Endothelial cell of umbilical vein (primary cell): ENCODE measurements around the gene CACNA1C.
"Not testable (repeated sequence)": the region's sequence is repeated elsewhere in the genome, so short reads cannot be mapped to it uniquely, and the experiment has no call there.

Experiments used
- EZH2 ChIP-seq: IDR thresholded peaks from 2 replicates; pipeline ENCODE4 v1.6.1; 2012; ENCODE audit warnings: borderline replicate concordance, low read depth, mild to moderate bottlenecking, moderate library complexity, low read length, inconsistent platforms; ENCODE audit not compliant: severe bottlenecking
- JUN ChIP-seq: IDR thresholded peaks from 2 replicates; pipeline ENCODE4 v1.6.1; 2011; ENCODE audit warnings: borderline replicate concordance, low read depth; ENCODE audit not compliant: insufficient read length, insufficient read depth
- POLR2A ChIP-seq: IDR thresholded peaks from 2 replicates; pipeline ENCODE4 v1.6.1; 2012; ENCODE audit warnings: low read depth, mild to moderate bottlenecking, control low read depth, low read length
- POLR2AphosphoS5 ChIP-seq: IDR thresholded peaks from 2 replicates; pipeline ENCODE4 v1.6.1; 2012; ENCODE audit warnings: low read depth, mild to moderate bottlenecking, control low read depth, low read length, moderate library complexity; ENCODE audit not compliant: insufficient read depth
- TF ChIP-seq, protein P1 (sequence below), 2 donors: IDR thresholded peaks; 1 replicate in 1 of 2; 2 replicates in 1 of 2; pipeline ENCODE4 v1.5.1; 2011; ENCODE audit warnings: low read length in 2 of 2, mild to moderate bottlenecking in 2 of 2, moderate library complexity in 2 of 2, control low read depth in 1 of 2, inconsistent platforms in 1 of 2, low read depth in 1 of 2; ENCODE audit not compliant: insufficient read depth in 1 of 2; ENCODE audit errors: extremely low read depth in 1 of 2

DNA sequence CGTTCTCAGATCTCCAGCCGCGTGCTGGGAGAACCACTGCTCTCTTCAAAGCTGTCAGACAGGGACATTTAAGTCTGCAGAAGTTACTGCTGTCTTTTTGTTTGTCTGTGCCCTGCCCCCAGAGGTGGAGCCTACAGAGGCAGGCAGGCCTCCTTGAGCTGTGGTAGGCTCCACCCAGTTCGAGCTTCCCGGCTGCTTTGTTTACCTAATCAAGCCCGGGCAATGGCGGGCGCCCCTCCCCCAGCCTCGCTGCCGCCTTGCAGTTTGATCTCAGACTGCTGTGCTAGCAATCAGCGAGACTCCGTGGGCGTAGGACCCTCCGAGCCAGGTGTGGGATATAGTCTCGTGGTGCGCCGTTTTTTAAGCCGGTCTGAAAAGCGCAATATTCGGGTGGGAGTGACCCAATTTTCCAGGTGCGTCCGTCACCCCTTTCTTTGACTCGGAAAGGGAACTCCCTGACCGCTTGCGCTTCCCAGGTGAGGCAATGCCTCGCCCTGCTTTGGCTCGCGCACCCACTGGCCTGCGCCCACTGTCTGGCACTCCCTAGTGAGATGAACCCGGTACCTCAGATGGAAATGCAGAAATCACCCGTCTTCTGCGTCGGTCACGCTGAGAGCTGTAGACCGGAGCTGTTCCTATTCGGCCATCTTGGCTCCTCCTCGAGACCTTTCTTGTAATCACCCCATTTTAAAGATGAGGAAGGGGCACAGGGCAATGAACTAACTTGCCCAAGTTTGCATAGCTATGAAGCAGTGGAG lies 83.1 kb downstream of the CACNA1C start:
- TF ChIP-seq, protein P1, sequence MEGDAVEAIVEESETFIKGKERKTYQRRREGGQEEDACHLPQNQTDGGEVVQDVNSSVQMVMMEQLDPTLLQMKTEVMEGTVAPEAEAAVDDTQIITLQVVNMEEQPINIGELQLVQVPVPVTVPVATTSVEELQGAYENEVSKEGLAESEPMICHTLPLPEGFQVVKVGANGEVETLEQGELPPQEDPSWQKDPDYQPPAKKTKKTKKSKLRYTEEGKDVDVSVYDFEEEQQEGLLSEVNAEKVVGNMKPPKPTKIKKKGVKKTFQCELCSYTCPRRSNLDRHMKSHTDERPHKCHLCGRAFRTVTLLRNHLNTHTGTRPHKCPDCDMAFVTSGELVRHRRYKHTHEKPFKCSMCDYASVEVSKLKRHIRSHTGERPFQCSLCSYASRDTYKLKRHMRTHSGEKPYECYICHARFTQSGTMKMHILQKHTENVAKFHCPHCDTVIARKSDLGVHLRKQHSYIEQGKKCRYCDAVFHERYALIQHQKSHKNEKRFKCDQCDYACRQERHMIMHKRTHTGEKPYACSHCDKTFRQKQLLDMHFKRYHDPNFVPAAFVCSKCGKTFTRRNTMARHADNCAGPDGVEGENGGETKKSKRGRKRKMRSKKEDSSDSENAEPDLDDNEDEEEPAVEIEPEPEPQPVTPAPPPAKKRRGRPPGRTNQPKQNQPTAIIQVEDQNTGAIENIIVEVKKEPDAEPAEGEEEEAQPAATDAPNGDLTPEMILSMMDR (IDR thresholded peaks at IDR 0.05; ENCODE audit: extremely low read depth in 1 of 2, insufficient read depth in 1 of 2, low read depth in 1 of 2, low read length in 2 of 2) = not testable (repeated sequence)
- not testable (repeated sequence) for TF ChIP-seq POLR2A, POLR2AphosphoS5, EZH2, JUN
